ENCODE measurements around the gene KCNK7.

Gene KCNK7

DNA sequence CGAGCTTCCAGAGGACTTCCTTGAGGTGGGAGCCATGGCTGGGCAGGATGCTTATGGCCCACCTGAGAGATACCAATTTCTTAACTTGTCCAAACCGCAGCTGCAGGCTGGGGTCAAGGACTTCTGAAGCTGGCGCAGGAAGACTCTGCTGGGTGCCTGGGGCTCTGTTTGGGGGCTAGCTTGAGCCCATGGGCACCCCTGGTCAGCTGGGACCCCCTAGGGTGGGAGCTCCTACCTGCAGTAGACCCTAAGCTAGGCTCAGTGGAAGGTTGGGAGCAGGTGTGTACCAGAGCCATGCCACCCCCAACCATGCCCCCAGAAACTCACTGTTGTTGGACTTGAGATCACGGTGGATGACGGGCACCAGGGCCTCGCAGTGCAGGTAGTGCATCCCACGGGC, 17.1 kb upstream of the KCNK7 start:
- no peak for FAIRE-seq
- TF ChIP-seq POLR2A (IDR thresholded peaks at IDR 0.05; ENCODE audit: low read depth, low read length) (no peak), POU2F2 (IDR thresholded peaks at IDR 0.05; ENCODE audit: low read depth, low read length) (no peak), SPI1 (IDR thresholded peaks at IDR 0.05; ENCODE audit: low read depth, low read length) (no peak), TAF1 (IDR thresholded peaks at IDR 0.05; ENCODE audit: low read depth, low read length) (no peak), PAX5 (IDR thresholded peaks at IDR 0.05; ENCODE audit: insufficient read depth, low read length, severe bottlenecking) (no peak), POLR2AphosphoS5 (IDR thresholded peaks at IDR 0.05; ENCODE audit: low read depth, low read length) (no peak)
- no peak for DNase-seq (ENCODE audit: insufficient read length, low spot score)

DNA sequence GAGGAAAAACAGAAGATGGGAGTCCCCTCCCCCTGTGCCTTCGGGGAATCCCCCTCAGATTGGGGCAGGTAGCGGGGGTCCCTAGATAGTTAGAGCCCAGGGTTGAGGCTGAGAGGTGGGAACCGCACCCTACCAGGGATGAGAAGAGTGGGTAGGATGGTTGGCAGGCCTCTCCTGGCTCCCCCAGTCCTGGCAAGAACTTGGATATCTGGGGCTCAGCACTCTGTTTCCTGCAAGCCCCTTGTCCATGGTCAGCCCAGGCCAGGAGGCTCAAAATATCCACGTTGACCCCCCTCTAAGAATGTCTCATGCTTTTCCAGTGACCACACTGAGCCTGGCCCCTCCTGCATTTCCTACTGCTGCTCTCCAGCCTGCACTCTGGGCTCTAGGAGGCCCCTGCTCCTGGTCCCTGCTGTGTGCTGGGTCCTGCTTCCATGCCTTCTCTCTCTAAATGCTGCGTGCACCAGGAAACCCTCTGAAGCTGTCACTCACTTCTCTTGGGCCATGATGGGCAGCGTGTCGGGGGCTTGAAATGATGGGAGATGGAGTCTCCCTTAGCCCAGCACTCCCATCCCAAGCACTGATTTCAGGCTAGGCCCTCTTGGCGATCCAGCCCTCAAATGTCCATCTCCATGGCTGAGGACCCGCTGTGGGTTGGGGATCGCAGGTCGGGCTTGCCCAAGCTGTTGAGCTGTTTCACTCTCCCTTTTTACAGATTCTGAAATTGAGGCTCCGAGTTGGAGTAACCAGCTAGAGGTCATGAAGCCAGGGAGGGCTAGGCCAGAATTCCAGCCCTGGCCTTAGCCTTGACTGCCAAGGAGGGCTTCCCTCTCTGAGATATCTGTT, 16.4 kb upstream of the KCNK7 start:
- TF ChIP-seq POLR2A (IDR thresholded peaks at IDR 0.05; ENCODE audit: low read depth, low read length) = no peak
- no peak for TF ChIP-seq POU2F2 (IDR thresholded peaks at IDR 0.05; ENCODE audit: low read depth, low read length)
- no peak for TF ChIP-seq SPI1 (IDR thresholded peaks at IDR 0.05; ENCODE audit: low read depth, low read length)
- no peak for TF ChIP-seq TAF1 (IDR thresholded peaks at IDR 0.05; ENCODE audit: low read depth, low read length)
- FAIRE-seq (no peak), DNase-seq (ENCODE audit: insufficient read length, low spot score) (no peak)

DNA sequence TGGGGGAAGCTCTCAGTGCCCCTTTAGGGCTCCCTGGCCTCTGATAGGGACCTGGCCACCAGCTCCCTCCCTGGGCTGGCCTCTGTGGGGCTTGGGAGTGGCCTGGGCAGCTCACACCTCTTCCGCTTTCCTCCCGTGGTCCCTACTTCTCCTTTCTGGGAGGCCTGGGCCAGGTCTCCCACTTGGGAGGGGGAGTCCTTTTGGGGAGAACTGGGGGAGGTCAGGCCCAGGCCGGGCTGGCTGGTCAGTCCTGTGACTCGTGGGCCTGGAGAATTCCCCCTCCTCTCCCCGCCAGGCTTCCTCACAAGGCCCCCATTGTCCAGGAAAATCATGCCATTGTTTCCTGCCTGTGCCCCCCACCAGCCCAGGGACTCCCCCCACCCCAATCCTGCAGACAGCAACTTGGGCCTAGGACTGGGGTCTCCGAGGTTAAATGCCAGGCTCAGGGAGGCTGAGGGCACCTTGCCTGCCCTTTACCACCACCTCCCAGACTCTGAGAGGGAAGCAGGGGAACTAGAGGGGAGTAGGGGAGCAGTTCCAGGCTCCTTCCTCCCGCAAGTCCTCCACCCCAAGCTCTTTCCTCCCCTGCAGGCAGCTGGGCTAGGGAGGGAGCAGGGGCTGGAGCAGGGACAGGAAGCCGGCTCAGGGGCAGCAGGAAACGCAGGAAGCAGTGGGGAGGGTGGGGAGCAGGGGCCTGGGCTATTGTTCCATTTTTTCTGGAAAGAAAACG, 15.6 kb upstream of the KCNK7 start:
- no peak for DNase-seq (ENCODE audit: insufficient read length, low spot score)
- TF ChIP-seq SPI1 (IDR thresholded peaks at IDR 0.05; ENCODE audit: low read depth, low read length) (no peak), POU2F2 (IDR thresholded peaks at IDR 0.05; ENCODE audit: low read depth, low read length) (no peak), PAX5 (IDR thresholded peaks at IDR 0.05; ENCODE audit: insufficient read depth, low read length, severe bottlenecking) (no peak), POLR2AphosphoS5 (IDR thresholded peaks at IDR 0.05; ENCODE audit: low read depth, low read length) (no peak), TAF1 (IDR thresholded peaks at IDR 0.05; ENCODE audit: low read depth, low read length) (no peak), POLR2A (IDR thresholded peaks at IDR 0.05; ENCODE audit: low read depth, low read length) (no peak)
- no peak for FAIRE-seq

DNA sequence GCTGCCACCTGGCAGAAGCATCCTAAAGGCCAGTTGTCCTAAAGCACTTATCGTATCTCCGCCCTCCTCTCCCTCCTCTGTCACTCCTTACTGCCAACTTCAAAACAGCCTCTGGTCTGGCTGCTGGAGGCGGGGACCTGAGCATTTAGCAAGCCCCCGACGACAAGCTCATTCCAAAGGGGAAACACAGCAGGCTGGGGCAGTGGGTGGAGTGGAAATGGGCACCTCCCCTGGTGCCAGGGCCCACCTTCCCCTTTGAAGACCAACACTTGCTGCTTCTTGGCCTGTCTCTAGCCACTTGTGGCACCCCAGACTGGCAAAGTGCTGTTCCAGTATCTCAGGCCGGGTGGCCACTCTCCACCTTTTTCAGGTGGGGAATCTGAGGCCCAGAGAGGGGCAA, 14.8 kb upstream of the KCNK7 start:
- no peak for FAIRE-seq
- no peak for DNase-seq (ENCODE audit: insufficient read length, low spot score)
- TF ChIP-seq PAX5 (IDR thresholded peaks at IDR 0.05; ENCODE audit: insufficient read depth, low read length, severe bottlenecking) (no peak), TAF1 (IDR thresholded peaks at IDR 0.05; ENCODE audit: low read depth, low read length) (no peak), POLR2AphosphoS5 (IDR thresholded peaks at IDR 0.05; ENCODE audit: low read depth, low read length) (no peak), POLR2A (IDR thresholded peaks at IDR 0.05; ENCODE audit: low read depth, low read length) (no peak), SPI1 (IDR thresholded peaks at IDR 0.05; ENCODE audit: low read depth, low read length) (no peak), POU2F2 (IDR thresholded peaks at IDR 0.05; ENCODE audit: low read depth, low read length) (no peak)

DNA sequence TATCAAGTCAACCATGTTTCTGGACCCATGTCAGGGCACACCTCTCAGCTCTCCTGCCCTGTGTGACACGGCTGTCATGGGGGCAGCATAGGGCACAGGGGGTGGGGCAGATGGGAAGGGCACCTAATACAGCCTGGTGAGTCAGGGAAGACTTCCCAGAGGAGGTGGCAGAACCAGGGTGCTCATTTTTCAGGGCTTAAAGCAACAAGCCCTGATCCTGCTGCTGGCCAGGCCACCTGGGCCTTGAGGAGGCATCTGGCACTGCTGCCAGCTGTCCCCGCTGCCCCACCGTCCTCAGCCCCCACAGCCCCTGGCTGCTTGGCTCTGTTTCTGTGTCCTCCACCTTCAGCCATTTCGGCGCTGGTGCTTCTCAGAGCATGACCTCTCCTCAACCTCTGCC, 14.1 kb upstream of the KCNK7 start:
- FAIRE-seq = no peak
- TF ChIP-seq PAX5 (IDR thresholded peaks at IDR 0.05; ENCODE audit: insufficient read depth, low read length, severe bottlenecking) = no peak
- no peak for TF ChIP-seq POLR2A (IDR thresholded peaks at IDR 0.05; ENCODE audit: low read depth, low read length)
- no peak for TF ChIP-seq POLR2AphosphoS5 (IDR thresholded peaks at IDR 0.05; ENCODE audit: low read depth, low read length)
- no peak for TF ChIP-seq SPI1 (IDR thresholded peaks at IDR 0.05; ENCODE audit: low read depth, low read length)
- no peak for TF ChIP-seq TAF1 (IDR thresholded peaks at IDR 0.05; ENCODE audit: low read depth, low read length)
- TF ChIP-seq POU2F2 (IDR thresholded peaks at IDR 0.05; ENCODE audit: low read depth, low read length) = no peak
- DNase-seq (ENCODE audit: insufficient read length, low spot score) = no peak

DNA sequence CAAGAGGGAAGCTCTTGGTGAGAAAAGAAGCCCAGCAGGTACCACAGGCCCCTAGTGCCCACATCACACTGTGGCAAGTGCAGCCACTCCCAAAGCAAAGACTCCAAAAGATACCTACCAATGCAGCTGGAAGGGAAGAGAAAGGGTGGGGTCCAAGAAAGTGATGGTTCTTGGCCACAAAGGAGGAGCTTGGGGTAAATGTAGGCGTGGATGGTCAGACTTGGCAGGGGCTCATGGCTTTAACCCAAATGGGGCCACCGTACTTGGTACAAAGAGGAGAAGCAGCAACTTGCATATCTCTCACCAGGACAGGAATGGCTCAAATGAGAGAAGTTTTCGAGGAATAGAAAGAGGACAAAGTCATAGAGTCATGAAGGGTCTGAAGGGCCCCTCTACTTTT, 13.6 kb upstream of the KCNK7 start:
- TF ChIP-seq PAX5 (IDR thresholded peaks at IDR 0.05; ENCODE audit: insufficient read depth, low read length, severe bottlenecking) (no peak), POU2F2 (IDR thresholded peaks at IDR 0.05; ENCODE audit: low read depth, low read length) (no peak), SPI1 (IDR thresholded peaks at IDR 0.05; ENCODE audit: low read depth, low read length) (no peak), POLR2A (IDR thresholded peaks at IDR 0.05; ENCODE audit: low read depth, low read length) (no peak), TAF1 (IDR thresholded peaks at IDR 0.05; ENCODE audit: low read depth, low read length) (no peak), POLR2AphosphoS5 (IDR thresholded peaks at IDR 0.05; ENCODE audit: low read depth, low read length) (no peak)
- no peak for DNase-seq (ENCODE audit: insufficient read length, low spot score)
- FAIRE-seq = no peak

DNA sequence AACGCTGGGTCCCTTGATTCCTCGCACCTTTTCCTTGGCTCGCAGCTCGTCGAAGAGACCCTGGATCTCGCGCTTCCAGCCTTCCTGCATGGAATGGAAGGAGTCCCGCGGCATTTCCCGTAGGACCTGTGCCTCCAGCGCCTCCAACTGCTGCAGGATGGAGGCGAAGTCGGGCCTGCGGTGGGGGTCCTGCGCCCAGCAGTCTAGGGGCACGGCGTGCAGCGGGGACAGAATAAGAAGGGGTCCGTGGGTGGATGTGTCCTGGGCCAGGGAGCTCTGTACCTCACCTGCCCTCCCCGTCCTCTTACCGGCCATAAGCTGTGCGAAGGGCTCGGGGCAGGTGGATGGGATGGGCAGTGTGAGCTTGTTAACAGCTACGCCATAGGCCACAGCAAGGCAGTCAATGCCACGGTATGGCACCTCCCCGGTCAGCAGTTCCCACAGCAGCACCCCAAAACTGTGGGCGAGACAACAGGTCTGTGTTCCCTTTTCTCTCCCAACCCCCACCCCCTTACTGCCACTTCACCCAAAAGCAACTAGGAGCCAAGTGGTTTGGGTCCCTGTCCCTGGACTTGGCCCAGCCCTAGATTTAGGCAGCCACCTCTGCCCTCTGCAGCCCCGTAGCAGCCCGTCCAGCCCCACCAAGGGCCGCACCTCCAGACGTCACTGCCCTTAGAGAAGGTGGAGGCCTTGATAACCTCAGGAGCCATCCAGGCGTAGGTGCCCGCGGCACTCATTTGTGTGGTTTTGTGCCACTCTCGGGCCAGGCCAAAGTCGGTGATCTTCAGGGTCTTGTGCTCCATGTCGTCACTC, 12.2 kb upstream of the KCNK7 start:
- TF ChIP-seq POLR2A (IDR thresholded peaks at IDR 0.05; ENCODE audit: low read depth, low read length) (no peak), PAX5 (IDR thresholded peaks at IDR 0.05; ENCODE audit: insufficient read depth, low read length, severe bottlenecking) (no peak), POU2F2 (IDR thresholded peaks at IDR 0.05; ENCODE audit: low read depth, low read length) (no peak), POLR2AphosphoS5 (IDR thresholded peaks at IDR 0.05; ENCODE audit: low read depth, low read length) (no peak), SPI1 (IDR thresholded peaks at IDR 0.05; ENCODE audit: low read depth, low read length) (no peak), TAF1 (IDR thresholded peaks at IDR 0.05; ENCODE audit: low read depth, low read length) (no peak)
- DNase-seq (ENCODE audit: insufficient read length, low spot score) (no peak), FAIRE-seq (no peak)

DNA sequence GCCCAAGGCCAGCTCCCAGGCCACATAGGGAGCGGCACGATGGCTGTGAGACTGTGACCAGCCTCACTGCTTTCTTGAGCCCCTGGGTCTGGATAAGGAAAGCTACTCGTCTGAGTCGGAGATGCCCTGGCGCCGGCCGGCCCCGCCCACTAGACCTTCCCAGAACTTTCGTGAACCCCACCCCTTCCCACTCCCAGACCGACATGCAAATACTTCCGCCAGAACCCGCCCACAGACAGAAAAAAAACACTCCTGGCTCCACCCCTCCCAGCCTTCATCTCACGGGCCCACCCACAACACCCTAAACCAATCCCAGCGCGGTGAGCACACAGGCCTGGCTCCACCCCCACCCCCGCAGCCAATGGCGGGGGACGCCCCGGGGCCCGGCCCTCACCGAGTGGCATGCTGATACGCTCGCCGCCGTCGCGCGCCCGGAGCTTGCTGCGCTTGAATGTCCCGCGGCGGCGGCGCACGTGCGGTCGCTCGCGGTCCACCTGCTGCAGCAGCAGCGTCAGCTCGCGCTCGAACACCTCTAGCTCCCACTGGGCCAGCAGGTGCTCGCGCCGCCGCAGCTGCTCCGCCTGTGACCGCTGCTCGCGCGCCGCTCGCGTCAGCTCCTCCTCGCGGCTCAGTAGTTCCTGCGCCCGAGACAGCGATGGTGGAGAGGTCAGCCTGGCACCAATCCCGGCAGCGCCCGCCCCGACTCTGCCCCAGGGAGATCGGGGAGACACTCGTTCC, 11.4 kb upstream of the KCNK7 start:
- FAIRE-seq (no peak), DNase-seq (ENCODE audit: insufficient read length, low spot score) (peak; percentile 65)
- TF ChIP-seq POLR2A (IDR thresholded peaks at IDR 0.05; ENCODE audit: low read depth, low read length) = no peak
- no peak for TF ChIP-seq TAF1 (IDR thresholded peaks at IDR 0.05; ENCODE audit: low read depth, low read length)
- TF ChIP-seq SPI1 (IDR thresholded peaks at IDR 0.05; ENCODE audit: low read depth, low read length) = no peak
- TF ChIP-seq POLR2AphosphoS5 (IDR thresholded peaks at IDR 0.05; ENCODE audit: low read depth, low read length) = no peak
- TF ChIP-seq PAX5 (IDR thresholded peaks at IDR 0.05; ENCODE audit: insufficient read depth, low read length, severe bottlenecking) = no peak
- TF ChIP-seq POU2F2 (IDR thresholded peaks at IDR 0.05; ENCODE audit: low read depth, low read length) = no peak

Measured in GM12891 (cell line).